ENCODE measurements around the gene RASSF4. TPM values are rescaled to one million over a fixed set of nuclear protein-coding genes. Genes with fewer than 3 reads are reported as not detected.
"Not testable (repeated sequence)": the region's sequence is repeated elsewhere in the genome, so short reads cannot be mapped to it uniquely, and the experiment has no call there.

The RASSF4 gene
- total and polyA plus RNA-seq, 4 donors: 32.5 to 87.9 (median 56.8) TPM

- Histone ChIP-seq H3K4me3 (ENCODE audit: low read depth, low read length) (peak overlapping the region; percentile 77), H3K9me3 (ENCODE audit: control insufficient read depth, insufficient read depth, low read length) (no peaks in the 10 kb centered on the region), H3K36me3 (ENCODE audit: control insufficient read depth, insufficient read depth, low read length) (no peaks in the 10 kb centered on the region), H3K4me1 (ENCODE audit: control insufficient read depth, insufficient read depth, low read length) (peaks cover 11% of the 10 kb centered on the region), H3K27ac (ENCODE audit: low read depth, low read length) (peak overlapping the region; percentile 92), H3K27me3 (ENCODE audit: control insufficient read depth, insufficient read depth, low read length) (no peaks in the 10 kb centered on the region)
- peak; percentile 47 to 80 (median 60) for DNase-seq (ENCODE audit: low read depth in 4 of 6, low spot score in 6 of 6)
- WGBS (ENCODE audit: insufficient coverage): 0% methylated on average over 8 of the region's 13 CpGs
Observed at GRCh38 chr10:45001381-45002148, 42.0 kb downstream of the RASSF4 start.

GRCh38 chr10:45003432-45004000 is 43.9 kb downstream of the RASSF4 start:
- no peak overlapping the region for H3K27ac ChIP-seq (ENCODE audit: low read depth, low read length)
- H3K36me3 ChIP-seq (ENCODE audit: control insufficient read depth, insufficient read depth, low read length): no peaks in the 10 kb centered on the region
- H3K9me3 ChIP-seq (ENCODE audit: control insufficient read depth, insufficient read depth, low read length): no peaks in the 10 kb centered on the region
- no peak overlapping the region for H3K4me3 ChIP-seq (ENCODE audit: low read depth, low read length)
- DNase-seq (ENCODE audit: low read depth in 4 of 6, low spot score in 6 of 6): no peak
- H3K27me3 ChIP-seq (ENCODE audit: control insufficient read depth, insufficient read depth, low read length): no peaks in the 10 kb centered on the region
- 87% methylated on average over 6 of the region's 10 CpGs for WGBS (ENCODE audit: insufficient coverage)
- peaks cover 4% of the 10 kb centered on the region for H3K4me1 ChIP-seq (ENCODE audit: control insufficient read depth, insufficient read depth, low read length)

- WGBS (ENCODE audit: insufficient coverage): 32% methylated on average over 2 of the region's 3 CpGs
- Histone ChIP-seq H3K36me3 (ENCODE audit: control insufficient read depth, insufficient read depth, low read length) (no peaks in the 10 kb centered on the region), H3K27ac (ENCODE audit: low read depth, low read length) (no peak overlapping the region), H3K4me1 (ENCODE audit: control insufficient read depth, insufficient read depth, low read length) (peaks cover 4% of the 10 kb centered on the region), H3K4me3 (ENCODE audit: low read depth, low read length) (no peak overlapping the region), H3K9me3 (ENCODE audit: control insufficient read depth, insufficient read depth, low read length) (no peaks in the 10 kb centered on the region), H3K27me3 (ENCODE audit: control insufficient read depth, insufficient read depth, low read length) (no peaks in the 10 kb centered on the region)
- DNase-seq (ENCODE audit: low read depth in 4 of 6, low spot score in 6 of 6): no peak
Observed at GRCh38 chr10:45004661-45005060, 45.1 kb downstream of the RASSF4 start.

GRCh38 chr10:45005284-45005683 is 45.7 kb downstream of the RASSF4 start:
- Histone ChIP-seq H3K27me3 (ENCODE audit: control insufficient read depth, insufficient read depth, low read length) (no peaks in the 10 kb centered on the region), H3K4me3 (ENCODE audit: low read depth, low read length) (no peak overlapping the region), H3K27ac (ENCODE audit: low read depth, low read length) (no peak overlapping the region), H3K4me1 (ENCODE audit: control insufficient read depth, insufficient read depth, low read length) (peaks cover under 1% of the 10 kb centered on the region), H3K9me3 (ENCODE audit: control insufficient read depth, insufficient read depth, low read length) (no peaks in the 10 kb centered on the region), H3K36me3 (ENCODE audit: control insufficient read depth, insufficient read depth, low read length) (no peaks in the 10 kb centered on the region)
- no peak for DNase-seq (ENCODE audit: low read depth in 4 of 6, low spot score in 6 of 6)
- WGBS (ENCODE audit: insufficient coverage): no CpG with 5 or more reads among the region's 1 CpG

GRCh38 chr10:45006276-45007030 is 46.9 kb downstream of the RASSF4 start:
- Histone ChIP-seq H3K4me1 (ENCODE audit: control insufficient read depth, insufficient read depth, low read length) (no peaks in the 10 kb centered on the region), H3K27ac (ENCODE audit: low read depth, low read length) (no peak overlapping the region), H3K4me3 (ENCODE audit: low read depth, low read length) (no peak overlapping the region), H3K36me3 (ENCODE audit: control insufficient read depth, insufficient read depth, low read length) (no peaks in the 10 kb centered on the region), H3K9me3 (ENCODE audit: control insufficient read depth, insufficient read depth, low read length) (no peaks in the 10 kb centered on the region), H3K27me3 (ENCODE audit: control insufficient read depth, insufficient read depth, low read length) (no peaks in the 10 kb centered on the region)
- DNase-seq (ENCODE audit: low read depth in 4 of 6, low spot score in 6 of 6): no peak
- no CpG with 5 or more reads among the region's 3 CpGs for WGBS (ENCODE audit: insufficient coverage)

GRCh38 chr10:45008524-45009161 is 49.0 kb downstream of the RASSF4 start:
- H3K27me3 ChIP-seq (ENCODE audit: control insufficient read depth, insufficient read depth, low read length): no peaks in the 10 kb centered on the region
- H3K27ac ChIP-seq (ENCODE audit: low read depth, low read length): no peak overlapping the region
- peak; percentile 69 to 96 (median 80) for DNase-seq (ENCODE audit: low read depth in 4 of 6, low spot score in 6 of 6)
- 0% methylated on average over 3 of the region's 8 CpGs for WGBS (ENCODE audit: insufficient coverage)
- H3K9me3 ChIP-seq (ENCODE audit: control insufficient read depth, insufficient read depth, low read length): no peaks in the 10 kb centered on the region
- no peaks in the 10 kb centered on the region for H3K4me1 ChIP-seq (ENCODE audit: control insufficient read depth, insufficient read depth, low read length)
- H3K4me3 ChIP-seq (ENCODE audit: low read depth, low read length): no peak overlapping the region
- H3K36me3 ChIP-seq (ENCODE audit: control insufficient read depth, insufficient read depth, low read length): no peaks in the 10 kb centered on the region

GRCh38 chr10:45014557-45014956 is 55.0 kb downstream of the RASSF4 start:
- WGBS (ENCODE audit: insufficient coverage): 86% methylated on average over 1 of the region's 10 CpGs
- not testable (repeated sequence) for H3K4me1 ChIP-seq (ENCODE audit: control insufficient read depth, insufficient read depth, low read length); DNase-seq (ENCODE audit: low read depth in 4 of 6, low spot score in 6 of 6); H3K27ac ChIP-seq (ENCODE audit: low read depth, low read length); H3K36me3 ChIP-seq (ENCODE audit: control insufficient read depth, insufficient read depth, low read length); H3K27me3 ChIP-seq (ENCODE audit: control insufficient read depth, insufficient read depth, low read length); H3K4me3 ChIP-seq (ENCODE audit: low read depth, low read length); H3K9me3 ChIP-seq (ENCODE audit: control insufficient read depth, insufficient read depth, low read length)

- Histone ChIP-seq H3K27ac (ENCODE audit: low read depth, low read length) (no peak overlapping the region), H3K27me3 (ENCODE audit: control insufficient read depth, insufficient read depth, low read length) (no peaks in the 10 kb centered on the region), H3K9me3 (ENCODE audit: control insufficient read depth, insufficient read depth, low read length) (no peaks in the 10 kb centered on the region), H3K36me3 (ENCODE audit: control insufficient read depth, insufficient read depth, low read length) (no peaks in the 10 kb centered on the region), H3K4me1 (ENCODE audit: control insufficient read depth, insufficient read depth, low read length) (no peaks in the 10 kb centered on the region), H3K4me3 (ENCODE audit: low read depth, low read length) (no peak overlapping the region)
- no CpG with 5 or more reads among the region's 2 CpGs for WGBS (ENCODE audit: insufficient coverage)
- DNase-seq (ENCODE audit: low read depth in 4 of 6, low spot score in 6 of 6): no peak
Observed at GRCh38 chr10:45015590-45015989, 56.0 kb downstream of the RASSF4 start.

- Histone ChIP-seq H3K27me3 (ENCODE audit: control insufficient read depth, insufficient read depth, low read length) (no peaks in the 10 kb centered on the region), H3K9me3 (ENCODE audit: control insufficient read depth, insufficient read depth, low read length) (no peaks in the 10 kb centered on the region), H3K27ac (ENCODE audit: low read depth, low read length) (no peak overlapping the region), H3K36me3 (ENCODE audit: control insufficient read depth, insufficient read depth, low read length) (no peaks in the 10 kb centered on the region), H3K4me1 (ENCODE audit: control insufficient read depth, insufficient read depth, low read length) (no peaks in the 10 kb centered on the region), H3K4me3 (ENCODE audit: low read depth, low read length) (no peak overlapping the region)
- WGBS (ENCODE audit: insufficient coverage): 86% methylated on average over 1 of the region's 2 CpGs
- no peak for DNase-seq (ENCODE audit: low read depth in 4 of 6, low spot score in 6 of 6)
Observed at GRCh38 chr10:45023426-45023825, 63.8 kb downstream of the RASSF4 start.
